ENCODE measurements around the gene VOPP1.
"Not testable (repeated sequence)": the region's sequence is repeated elsewhere in the genome, so short reads cannot be mapped to it uniquely, and the experiment has no call there.

VOPP1 gene

DNA sequence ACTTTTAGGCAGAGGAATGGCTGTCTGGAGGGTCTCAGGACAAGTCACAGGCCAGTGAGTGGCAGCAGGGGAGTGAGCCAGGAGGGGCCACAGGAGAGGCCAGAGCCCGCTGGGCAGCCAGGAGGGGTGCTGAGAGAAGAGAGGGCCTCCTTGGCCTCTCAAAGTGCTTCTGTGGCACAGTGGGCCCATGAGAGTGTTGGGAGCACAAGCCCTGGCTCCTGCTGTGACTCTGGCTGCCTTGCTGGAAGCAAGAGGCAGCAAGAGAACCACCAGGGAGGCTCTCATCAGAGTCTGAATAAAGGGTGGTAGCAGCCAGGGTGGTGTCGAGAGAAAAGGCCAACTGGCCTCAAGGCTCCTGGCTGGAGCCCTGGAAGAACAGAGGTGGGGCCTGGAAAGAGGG is 91.1 kb downstream of the VOPP1 start:
- H3K9ac ChIP-seq (ENCODE audit: low read depth, low read length): no peak overlapping the region
- no peaks in the 10 kb centered on the region for H3K4me1 ChIP-seq (ENCODE audit: insufficient read depth, low read length)
- H3K36me3 ChIP-seq (ENCODE audit: insufficient read depth, low read length): no peaks in the 10 kb centered on the region; the same call in 1 of the 2 replicates
- H3K9me3 ChIP-seq (ENCODE audit: control insufficient read depth, insufficient read depth, low read length): no peaks in the 10 kb centered on the region

DNA sequence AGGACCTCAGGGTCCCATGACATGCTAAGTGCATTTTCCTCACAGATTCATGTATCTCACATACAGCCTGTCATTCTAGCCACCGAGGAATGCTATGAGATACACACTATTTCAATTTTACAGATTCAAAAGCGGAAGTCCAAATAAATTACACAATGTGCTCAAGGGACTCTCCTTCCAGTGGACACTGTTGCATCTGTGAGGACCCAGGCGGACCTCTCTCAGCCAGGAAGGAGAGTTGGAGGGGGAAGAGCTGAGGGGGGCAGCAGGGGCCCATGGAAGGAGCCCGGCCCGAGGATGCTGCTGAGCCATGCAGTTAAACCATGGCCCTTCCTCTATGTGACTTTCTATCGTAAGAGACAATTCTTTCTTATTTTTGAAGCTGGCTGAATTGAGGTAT is 93.6 kb downstream of the VOPP1 start:
- Histone ChIP-seq H3K9me3 (ENCODE audit: control insufficient read depth, insufficient read depth, low read length) (no peaks in the 10 kb centered on the region), H3K36me3 (ENCODE audit: insufficient read depth, low read length) (no peaks in the 10 kb centered on the region; the same call in 1 of the 2 replicates), H3K9ac (ENCODE audit: low read depth, low read length) (no peak overlapping the region), H3K4me1 (ENCODE audit: insufficient read depth, low read length) (no peaks in the 10 kb centered on the region)

DNA sequence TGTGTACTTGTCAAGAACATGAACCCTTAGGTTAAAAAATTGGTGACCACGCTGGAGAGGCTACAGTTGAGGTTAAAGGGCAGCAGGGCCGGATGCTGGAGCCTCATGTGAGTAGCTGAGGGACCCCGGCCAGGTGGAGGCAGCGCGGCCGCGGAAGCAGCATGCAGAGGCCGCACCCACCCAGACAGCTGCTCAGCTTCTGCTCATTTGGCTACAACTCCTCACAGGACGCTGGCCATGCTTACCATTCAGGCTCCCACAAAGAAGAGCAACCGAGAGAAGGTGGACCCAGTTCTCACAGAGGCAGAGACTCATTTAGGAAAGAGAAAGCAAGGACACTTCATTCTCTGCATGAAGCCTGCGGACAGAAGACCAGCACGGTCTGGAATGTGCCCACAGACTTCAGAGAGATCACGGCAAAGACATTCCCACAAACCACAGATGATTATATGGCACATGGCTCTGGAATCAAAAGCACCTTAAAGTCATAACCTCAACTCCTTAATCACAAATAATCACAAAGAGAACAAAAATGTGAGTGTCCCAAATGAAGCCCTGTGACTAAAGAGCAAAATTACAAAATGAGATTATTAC is 94.4 kb downstream of the VOPP1 start:
- Histone ChIP-seq H3K9ac (ENCODE audit: low read depth, low read length) (no peak overlapping the region), H3K9me3 (ENCODE audit: control insufficient read depth, insufficient read depth, low read length) (no peaks in the 10 kb centered on the region), H3K36me3 (ENCODE audit: insufficient read depth, low read length) (no peaks in the 10 kb centered on the region; the same call in 1 of the 2 replicates), H3K4me1 (ENCODE audit: insufficient read depth, low read length) (no peaks in the 10 kb centered on the region)

GRCh38 chr7:55476852-55477780 is 95.2 kb downstream of the VOPP1 start:
- Histone ChIP-seq H3K9ac (ENCODE audit: low read depth, low read length) (no peak overlapping the region), H3K4me1 (ENCODE audit: insufficient read depth, low read length) (no peaks in the 10 kb centered on the region), H3K9me3 (ENCODE audit: control insufficient read depth, insufficient read depth, low read length) (no peaks in the 10 kb centered on the region), H3K36me3 (ENCODE audit: insufficient read depth, low read length) (no peaks in the 10 kb centered on the region; the same call in 1 of the 2 replicates)

GRCh38 chr7:55475855-55476803 is 96.2 kb downstream of the VOPP1 start:
- no peaks in the 10 kb centered on the region for H3K9me3 ChIP-seq (ENCODE audit: control insufficient read depth, insufficient read depth, low read length)
- no peak overlapping the region for H3K9ac ChIP-seq (ENCODE audit: low read depth, low read length)
- H3K4me1 ChIP-seq (ENCODE audit: insufficient read depth, low read length): no peaks in the 10 kb centered on the region
- no peaks in the 10 kb centered on the region; the same call in 1 of the 2 replicates for H3K36me3 ChIP-seq (ENCODE audit: insufficient read depth, low read length)

DNA sequence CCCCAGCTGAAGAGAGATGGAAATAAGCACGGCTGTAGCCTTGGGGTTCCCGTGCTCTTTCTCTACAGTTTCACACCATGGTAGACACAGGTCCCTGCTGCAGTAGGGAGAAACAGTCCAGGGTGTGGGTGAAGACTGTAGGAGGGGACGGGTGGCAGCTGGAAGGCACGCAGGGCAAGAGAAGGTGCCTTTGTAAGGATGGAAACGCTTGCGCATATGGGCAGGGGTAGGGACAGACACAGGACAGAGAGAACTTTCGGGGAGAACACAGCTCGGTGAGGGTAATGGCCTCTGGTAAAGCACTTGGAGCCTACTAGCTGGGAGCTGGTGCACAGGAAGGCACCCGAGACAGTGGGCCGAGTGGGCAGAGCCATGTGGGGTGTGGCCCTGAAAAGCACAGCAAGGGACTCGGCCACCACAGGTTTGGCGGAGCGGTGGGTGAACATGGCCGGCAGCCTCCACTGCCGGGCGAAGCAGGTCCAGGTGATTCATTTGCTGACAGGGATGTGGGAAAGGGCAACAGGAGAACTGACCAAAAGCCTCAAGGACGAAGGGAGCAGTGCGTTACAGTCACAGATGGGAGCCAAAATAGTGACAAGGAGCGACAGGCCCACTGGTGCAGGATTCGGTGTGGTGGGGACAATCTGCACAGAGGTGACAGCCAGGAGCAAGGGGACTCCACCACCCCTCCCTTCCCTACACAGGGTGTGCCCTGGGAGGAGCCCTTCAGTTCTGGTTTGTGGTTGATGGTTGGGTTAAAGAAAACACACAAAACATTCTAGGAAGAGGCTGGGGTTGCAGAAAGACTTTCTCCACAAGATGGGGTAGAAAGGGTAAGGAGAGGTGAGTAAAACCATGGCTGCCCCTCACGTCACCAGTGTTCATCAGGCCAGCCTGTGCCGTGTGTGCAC is 97.1 kb downstream of the VOPP1 start:
- Histone ChIP-seq H3K9me3 (ENCODE audit: control insufficient read depth, insufficient read depth, low read length) (no peaks in the 10 kb centered on the region), H3K4me1 (ENCODE audit: insufficient read depth, low read length) (no peaks in the 10 kb centered on the region), H3K36me3 (ENCODE audit: insufficient read depth, low read length) (no peaks in the 10 kb centered on the region; the same call in 1 of the 2 replicates), H3K9ac (ENCODE audit: low read depth, low read length) (no peak overlapping the region)

- H3K9me3 ChIP-seq (ENCODE audit: control insufficient read depth, insufficient read depth, low read length): no peaks in the 10 kb centered on the region
Measured at GRCh38 chr7:55473932-55474331, 98.4 kb downstream of the VOPP1 start.

GRCh38 chr7:55472928-55473725 is 99.2 kb downstream of the VOPP1 start:
- no peak overlapping the region for H3K9ac ChIP-seq (ENCODE audit: low read depth, low read length)
- H3K36me3 ChIP-seq (ENCODE audit: insufficient read depth, low read length): no peaks in the 10 kb centered on the region
- H3K9me3 ChIP-seq (ENCODE audit: control insufficient read depth, insufficient read depth, low read length): no peaks in the 10 kb centered on the region
- H3K4me1 ChIP-seq (ENCODE audit: insufficient read depth, low read length): no peaks in the 10 kb centered on the region

More at GRCh38 chr7:55473932-55474331, 98.4 kb downstream of the VOPP1 start:
- no peak overlapping the region for H3K9ac ChIP-seq (ENCODE audit: low read depth, low read length)
- H3K4me1 ChIP-seq (ENCODE audit: insufficient read depth, low read length): no peaks in the 10 kb centered on the region
- H3K36me3 ChIP-seq (ENCODE audit: insufficient read depth, low read length): no peaks in the 10 kb centered on the region

DNA sequence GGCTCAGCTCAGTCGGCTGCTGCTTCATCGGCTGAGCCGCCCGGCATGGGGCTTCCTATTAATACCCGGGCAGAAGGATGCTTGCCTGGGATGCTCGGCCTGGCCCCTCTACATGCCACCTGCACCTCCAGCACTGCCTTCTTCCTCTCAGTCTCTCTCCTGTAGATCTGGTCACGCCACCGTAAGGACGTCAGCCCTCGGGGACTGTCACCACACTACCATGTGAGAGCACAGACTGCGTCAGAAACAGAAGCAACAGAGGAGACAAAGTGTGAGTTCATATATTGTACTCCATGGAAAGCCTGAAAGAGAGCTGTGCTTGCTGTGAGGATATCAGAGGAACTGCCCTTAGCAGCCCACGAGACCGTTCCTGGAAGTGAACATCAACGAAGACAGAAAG is 99.9 kb downstream of the VOPP1 start:
- H3K4me1 ChIP-seq (ENCODE audit: insufficient read depth, low read length); H3K36me3 ChIP-seq (ENCODE audit: insufficient read depth, low read length); H3K9me3 ChIP-seq (ENCODE audit: control insufficient read depth, insufficient read depth, low read length); H3K9ac ChIP-seq (ENCODE audit: low read depth, low read length): not testable (repeated sequence)

DNA sequence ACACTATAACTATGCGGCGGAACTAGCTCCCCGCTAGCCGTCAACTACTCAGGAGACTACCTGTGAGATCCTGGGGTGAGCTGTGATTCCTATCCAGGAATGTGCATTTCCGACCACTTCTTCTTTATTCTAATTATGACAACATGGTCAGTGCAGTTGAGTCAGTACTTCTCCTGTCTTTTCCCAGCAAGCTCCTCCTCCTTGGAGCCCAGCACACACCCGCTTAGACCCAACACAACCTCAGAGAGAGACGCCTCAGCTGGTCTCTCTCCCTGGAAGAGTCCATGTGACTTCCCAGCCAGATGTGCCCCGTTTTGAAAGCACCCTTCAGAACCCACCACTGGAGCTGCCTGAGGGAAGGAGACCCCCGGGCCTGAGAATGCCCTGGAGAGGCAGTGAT is 100.7 kb downstream of the VOPP1 start:
- not testable (repeated sequence) for H3K9ac ChIP-seq (ENCODE audit: low read depth, low read length); H3K4me1 ChIP-seq (ENCODE audit: insufficient read depth, low read length); H3K36me3 ChIP-seq (ENCODE audit: insufficient read depth, low read length); H3K9me3 ChIP-seq (ENCODE audit: control insufficient read depth, insufficient read depth, low read length)

GRCh38 chr7:55470261-55470660 is 102.0 kb downstream of the VOPP1 start:
- peaks cover 7% of the 10 kb centered on the region for H3K9me3 ChIP-seq (ENCODE audit: control insufficient read depth, insufficient read depth, low read length)
- no peak overlapping the region for H3K9ac ChIP-seq (ENCODE audit: low read depth, low read length)
- H3K36me3 ChIP-seq (ENCODE audit: insufficient read depth, low read length): peaks cover 8% of the 10 kb centered on the region
- no peaks in the 10 kb centered on the region for H3K4me1 ChIP-seq (ENCODE audit: insufficient read depth, low read length)

GRCh38 chr7:55469721-55470120 is 102.6 kb downstream of the VOPP1 start:
- Histone ChIP-seq H3K36me3 (ENCODE audit: insufficient read depth, low read length) (peaks cover 12% of the 10 kb centered on the region), H3K9me3 (ENCODE audit: control insufficient read depth, insufficient read depth, low read length) (peaks cover 7% of the 10 kb centered on the region), H3K9ac (ENCODE audit: low read depth, low read length) (no peak overlapping the region), H3K4me1 (ENCODE audit: insufficient read depth, low read length) (no peaks in the 10 kb centered on the region)

DNA sequence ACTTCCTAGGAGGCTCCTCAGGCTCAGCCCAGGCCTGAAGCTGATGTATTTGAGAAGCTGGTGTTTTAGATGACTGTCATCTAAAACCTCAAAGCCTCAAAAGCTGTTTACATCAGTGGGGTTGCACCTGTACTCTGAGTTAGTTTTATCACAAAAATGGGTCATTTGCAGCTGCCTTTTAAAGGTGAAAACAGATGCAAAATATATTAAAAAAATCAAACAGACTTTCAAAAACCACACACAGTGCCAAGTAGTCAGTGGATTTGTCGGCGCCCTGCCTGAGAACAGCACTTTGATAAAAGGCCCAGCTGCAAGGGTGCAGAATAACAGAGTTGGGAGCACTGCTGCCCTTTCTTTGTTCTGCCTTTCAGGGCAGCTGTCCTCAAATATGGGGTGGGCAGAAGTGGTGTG is 103.0 kb downstream of the VOPP1 start:
- Histone ChIP-seq H3K9me3 (ENCODE audit: control insufficient read depth, insufficient read depth, low read length) (peaks cover 7% of the 10 kb centered on the region), H3K4me1 (ENCODE audit: insufficient read depth, low read length) (no peaks in the 10 kb centered on the region), H3K36me3 (ENCODE audit: insufficient read depth, low read length) (peaks cover 12% of the 10 kb centered on the region), H3K9ac (ENCODE audit: low read depth, low read length) (no peak overlapping the region)
